A673 (cell line): ENCODE measurements around the gene TEDDM1. TPM values are rescaled to one million over a fixed set of nuclear protein-coding genes. Genes with fewer than 3 reads are reported as not detected.

ENCODE experiments used
- BruUV-seq: library from RNA; stranded (reverse); fragments of 400-500 nt; replicated peaks from 2 replicates; lab custom pipeline; 2021; lab: Mats Ljungman, UMichigan
- CTCF ChIA-PET: fragments of 300-600 bp; sonication (Branson Sonifier 250); formaldehyde crosslinking; loops from one replicate; lab custom pipeline; 2022; ENCODE audit warnings: antibody characterized with exemption; lab: Charles Lee
- POLR2A ChIA-PET: fragments of 300-600 bp; sonication (Branson Sonifier 250); formaldehyde crosslinking; loops from one replicate; lab custom pipeline; 2022; ENCODE audit warnings: antibody characterized with exemption; ENCODE audit not compliant: low non-redundant PET; lab: Charles Lee
- DNase-seq: peaks from one replicate; pipeline ENCODE4 v3.0.0-alpha.2; 2015; ENCODE audit warnings: low spot score
- H3K27ac ChIP-seq: fragments of 200-600 bp; sonication (generic); 2 replicates; pipeline ENCODE4 v1.5.1; 2016; ENCODE audit warnings: mixed run types, low read depth, mild to moderate bottlenecking, mixed read lengths, antibody characterized with exemption, low read length; ENCODE audit not compliant: poor library complexity, severe bottlenecking
- H3K27me3 ChIP-seq: fragments of 200-600 bp; sonication (generic); replicated peaks from 2 replicates; pipeline ENCODE4 v1.6.1; 2017; ENCODE audit warnings: mixed run types, low read depth, mild to moderate bottlenecking, mixed read lengths, antibody characterized with exemption, low read length; ENCODE audit not compliant: insufficient read depth, poor library complexity
- H3K36me3 ChIP-seq: fragments of 200-600 bp; sonication (generic); 2 replicates; pipeline ENCODE4 v1.6.1; 2016; ENCODE audit warnings: mixed run types, mild to moderate bottlenecking, mixed read lengths, antibody characterized with exemption, low read length; ENCODE audit not compliant: insufficient read depth, poor library complexity, severe bottlenecking
- H3K4me1 ChIP-seq: fragments of 200-600 bp; sonication (generic); 2 replicates; pipeline ENCODE4 v1.6.1; 2017; ENCODE audit warnings: mixed run types, mild to moderate bottlenecking, mixed read lengths, antibody characterized with exemption, low read length; ENCODE audit not compliant: insufficient read depth, poor library complexity, severe bottlenecking
- H3K4me3 ChIP-seq: fragments of 200-600 bp; sonication (generic); 2 replicates; pipeline ENCODE4 v1.5.1; 2016; ENCODE audit warnings: low read depth, mixed run types, mild to moderate bottlenecking, mixed read lengths, low read length; ENCODE audit not compliant: poor library complexity, severe bottlenecking
- H3K9me3 ChIP-seq: fragments of 200-600 bp; sonication (generic); 2 replicates; pipeline ENCODE4 v1.6.1; 2016; ENCODE audit warnings: mixed run types, low read depth, mild to moderate bottlenecking, mixed read lengths, antibody characterized with exemption, low read length; ENCODE audit not compliant: poor library complexity, severe bottlenecking
- CTCF ChIP-seq: fragments of 300-800, 200-600 bp; sonication (generic); conservative IDR thresholded peaks from 2 replicates; pipeline ENCODE4 v1.5.1; 2017; ENCODE audit warnings: low read depth, mild to moderate bottlenecking, antibody characterized with exemption, low read length, moderate library complexity, mixed read lengths
- EZH2 ChIP-seq: fragments of 200-600 bp; sonication (generic); IDR thresholded peaks from 2 replicates; pipeline ENCODE4 v1.6.1; 2017; ENCODE audit warnings: borderline replicate concordance, low read depth, mild to moderate bottlenecking, mixed read lengths, antibody characterized with exemption, low read length; ENCODE audit not compliant: poor library complexity, severe bottlenecking
- intact Hi-C: fragments of 100-400 bp; cut with micrococcal nuclease; formaldehyde crosslinking; loops from one replicate; pipeline ENCODE4 v1.10.0; 2022; ENCODE audit not compliant: unreplicated experiment
- total RNA-seq: library from RNA; stranded (reverse); gene quantifications from 2 replicates; pipeline ENCODE4 v1.2.3, GENCODE V29; 2021

Gene TEDDM1
- total RNA-seq, 1 experiment from 2014 or later, result not detected

- Histone ChIP-seq H3K27me3 (no peaks in the 10 kb centered on the region), H3K36me3 (no peaks in the 10 kb centered on the region), H3K9me3 (no peaks in the 10 kb centered on the region), H3K27ac (no peak overlapping the region), H3K4me3 (no peak overlapping the region), H3K4me1 (no peaks in the 10 kb centered on the region)
- TF ChIP-seq EZH2 (no peak), CTCF (no peak)
- ChIA-PET CTCF (no interaction called here), POLR2A (no interaction called here)
- DNase-seq, result no peak
- intact Hi-C loops, result no loop called here
- BruUV-seq, result no TSS peak
Observed at GRCh38 chr1:182426442-182427430, 26.3 kb upstream of the TEDDM1 start.

- H3K27ac ChIP-seq, result no peak overlapping the region
- ChIA-PET POLR2A (no interaction called here), CTCF (no interaction called here)
- no peak for DNase-seq
- no peaks in the 10 kb centered on the region for H3K4me1 ChIP-seq
- H3K9me3 ChIP-seq, result no peaks in the 10 kb centered on the region
- BruUV-seq, result no TSS peak
- no peaks in the 10 kb centered on the region for H3K36me3 ChIP-seq
- TF ChIP-seq EZH2 (no peak), CTCF (no peak)
- intact Hi-C loops, result no loop called here
- no peak overlapping the region for H3K4me3 ChIP-seq
- peaks cover 19% of the 10 kb centered on the region for H3K27me3 ChIP-seq
Observed at GRCh38 chr1:182415789-182416188, 15.3 kb upstream of the TEDDM1 start.

- CTCF ChIA-PET, result no interaction called here
Observed at GRCh38 chr1:182413969-182414368, 13.5 kb upstream of the TEDDM1 start.

More at GRCh38 chr1:182413969-182414368, 13.5 kb upstream of the TEDDM1 start:
- Histone ChIP-seq H3K36me3 (no peaks in the 10 kb centered on the region), H3K27me3 (peaks cover 19% of the 10 kb centered on the region), H3K9me3 (no peaks in the 10 kb centered on the region), H3K4me1 (no peaks in the 10 kb centered on the region), H3K27ac (no peak overlapping the region), H3K4me3 (no peak overlapping the region)
- no TSS peak for BruUV-seq
- POLR2A ChIA-PET, result no interaction called here
- intact Hi-C loops, result no loop called here
- TF ChIP-seq CTCF (no peak), EZH2 (no peak)
- no peak for DNase-seq
